PFSK-1 (cell line): ENCODE results near the gene MAGOHB.

Experiments
- FOXP2 ChIP-seq: optimal IDR thresholded peaks from 2 replicates; pipeline ENCODE3; 2011; ENCODE audit warnings: borderline replicate concordance, control low read depth, inconsistent platforms; ENCODE audit not compliant: insufficient read depth; ENCODE audit errors: extremely low read length, extremely low read depth
- POLR2AphosphoS5 ChIP-seq: IDR thresholded peaks from 2 replicates; pipeline ENCODE4 v1.6.1; 2012; ENCODE audit warnings: low read depth, mild to moderate bottlenecking, control low read depth, low read length, moderate library complexity
- SIN3A ChIP-seq: IDR thresholded peaks from 2 replicates; pipeline ENCODE4 v1.6.1; 2012; ENCODE audit warnings: mild to moderate bottlenecking, low read length, moderate library complexity, borderline replicate concordance; ENCODE audit not compliant: insufficient read depth
- TAF1 ChIP-seq: IDR thresholded peaks from 2 replicates; pipeline ENCODE4 v1.6.1; 2012; ENCODE audit warnings: low read length, control low read depth, borderline replicate concordance; ENCODE audit not compliant: insufficient read depth
- TF ChIP-seq, protein P1 (sequence below), 2 experiments: IDR thresholded peaks; 2 replicates each; pipeline versions ENCODE4 v1.6.1 to v1.8.0; 2011 to 2012; ENCODE audit warnings: low read depth in 2 of 2, low read length in 2 of 2, control low read depth in 1 of 2, inconsistent platforms in 1 of 2, mild to moderate bottlenecking in 1 of 2, moderate library complexity in 1 of 2; ENCODE audit not compliant: insufficient read depth in 1 of 2

The MAGOHB gene

GRCh38 chr12:10571141-10571540 lies 42.3 kb downstream of the MAGOHB start:
- TF ChIP-seq FOXP2 (no peak), POLR2AphosphoS5 (no peak), TAF1 (no peak), SIN3A (no peak)
- TF ChIP-seq, protein P1, sequence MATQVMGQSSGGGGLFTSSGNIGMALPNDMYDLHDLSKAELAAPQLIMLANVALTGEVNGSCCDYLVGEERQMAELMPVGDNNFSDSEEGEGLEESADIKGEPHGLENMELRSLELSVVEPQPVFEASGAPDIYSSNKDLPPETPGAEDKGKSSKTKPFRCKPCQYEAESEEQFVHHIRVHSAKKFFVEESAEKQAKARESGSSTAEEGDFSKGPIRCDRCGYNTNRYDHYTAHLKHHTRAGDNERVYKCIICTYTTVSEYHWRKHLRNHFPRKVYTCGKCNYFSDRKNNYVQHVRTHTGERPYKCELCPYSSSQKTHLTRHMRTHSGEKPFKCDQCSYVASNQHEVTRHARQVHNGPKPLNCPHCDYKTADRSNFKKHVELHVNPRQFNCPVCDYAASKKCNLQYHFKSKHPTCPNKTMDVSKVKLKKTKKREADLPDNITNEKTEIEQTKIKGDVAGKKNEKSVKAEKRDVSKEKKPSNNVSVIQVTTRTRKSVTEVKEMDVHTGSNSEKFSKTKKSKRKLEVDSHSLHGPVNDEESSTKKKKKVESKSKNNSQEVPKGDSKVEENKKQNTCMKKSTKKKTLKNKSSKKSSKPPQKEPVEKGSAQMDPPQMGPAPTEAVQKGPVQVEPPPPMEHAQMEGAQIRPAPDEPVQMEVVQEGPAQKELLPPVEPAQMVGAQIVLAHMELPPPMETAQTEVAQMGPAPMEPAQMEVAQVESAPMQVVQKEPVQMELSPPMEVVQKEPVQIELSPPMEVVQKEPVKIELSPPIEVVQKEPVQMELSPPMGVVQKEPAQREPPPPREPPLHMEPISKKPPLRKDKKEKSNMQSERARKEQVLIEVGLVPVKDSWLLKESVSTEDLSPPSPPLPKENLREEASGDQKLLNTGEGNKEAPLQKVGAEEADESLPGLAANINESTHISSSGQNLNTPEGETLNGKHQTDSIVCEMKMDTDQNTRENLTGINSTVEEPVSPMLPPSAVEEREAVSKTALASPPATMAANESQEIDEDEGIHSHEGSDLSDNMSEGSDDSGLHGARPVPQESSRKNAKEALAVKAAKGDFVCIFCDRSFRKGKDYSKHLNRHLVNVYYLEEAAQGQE (IDR thresholded peaks at IDR 0.05; ENCODE audit: insufficient read depth in 1 of 2, low read depth in 2 of 2, low read length in 2 of 2): no peak

- TF ChIP-seq, protein P1 (IDR thresholded peaks at IDR 0.05; ENCODE audit: insufficient read depth in 1 of 2, low read depth in 2 of 2, low read length in 2 of 2): no peak
- TF ChIP-seq POLR2AphosphoS5 (no peak), TAF1 (no peak), SIN3A (no peak), FOXP2 (no peak)
These were observed 45.6 kb downstream of the MAGOHB start for GRCh38 chr12:10567813-10568212.

DNA sequence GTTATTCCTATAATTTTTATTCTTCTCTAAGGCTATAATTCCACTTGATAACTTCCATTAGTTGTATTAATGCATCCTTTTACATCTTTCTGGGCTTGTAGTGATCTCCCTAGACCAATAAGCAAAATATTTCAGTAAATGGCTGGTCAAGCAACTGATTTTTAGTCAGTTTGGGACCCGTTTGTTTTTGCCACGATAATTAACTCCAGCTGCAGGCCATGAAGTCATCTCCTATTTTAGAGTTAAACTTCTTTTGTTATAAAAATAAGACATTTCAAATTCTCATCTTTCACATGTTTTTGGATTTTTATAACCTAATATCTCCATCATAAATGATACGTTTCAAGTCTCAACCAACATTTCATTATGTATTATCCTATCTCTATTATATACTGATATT lies 49.4 kb downstream of the MAGOHB start:
- no peak for TF ChIP-seq FOXP2
- no peak for TF ChIP-seq POLR2AphosphoS5
- TF ChIP-seq TAF1: no peak
- TF ChIP-seq, protein P1 (IDR thresholded peaks at IDR 0.05; ENCODE audit: insufficient read depth in 1 of 2, low read depth in 2 of 2, low read length in 2 of 2): no peak
- no peak for TF ChIP-seq SIN3A

DNA sequence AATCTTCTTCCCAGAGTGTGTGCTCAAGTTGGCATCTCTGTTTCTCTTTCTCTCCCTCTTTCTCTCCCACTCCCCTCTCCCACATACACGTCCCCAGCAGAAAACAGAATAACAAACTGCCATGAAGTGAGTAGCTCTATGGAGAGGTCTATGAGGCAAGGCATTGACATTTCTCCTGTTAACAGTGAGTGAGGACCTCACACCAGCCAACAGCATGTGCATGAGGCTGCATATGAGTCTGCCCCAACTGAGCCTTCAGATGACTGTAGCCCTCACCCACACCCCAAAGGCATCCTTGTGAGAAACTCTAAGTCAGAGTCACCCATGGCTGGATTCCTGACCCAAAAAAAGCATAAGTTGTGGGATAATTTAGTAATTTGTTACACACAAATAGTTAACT lies 50.4 kb downstream of the MAGOHB start:
- TF ChIP-seq FOXP2 (no peak), SIN3A (no peak), POLR2AphosphoS5 (no peak), TAF1 (no peak)
- TF ChIP-seq, protein P1 (IDR thresholded peaks at IDR 0.05; ENCODE audit: insufficient read depth in 1 of 2, low read depth in 2 of 2, low read length in 2 of 2): no peak

GRCh38 chr12:10562306-10562933 lies 51.0 kb downstream of the MAGOHB start:
- TF ChIP-seq, protein P1 (IDR thresholded peaks at IDR 0.05; ENCODE audit: insufficient read depth in 1 of 2, low read depth in 2 of 2, low read length in 2 of 2): no peak
- TF ChIP-seq POLR2AphosphoS5 (no peak), FOXP2 (no peak), SIN3A (no peak), TAF1 (no peak)
